AG10803 (cell line): ENCODE results near the gene NEMF.
A peak's percentile ranks its signal among the peaks of the same experiment; 100 is the strongest.

Experiments
- DNase-seq: peaks from one replicate; pipeline ENCODE4 v3.0.0; 2010; ENCODE audit warnings: low read depth
- H3K4me3 ChIP-seq: 2 replicates; pipeline ENCODE4 v1.5.1; 2011; ENCODE audit warnings: mild to moderate bottlenecking, low read length, control low read depth
- TF ChIP-seq, protein P1 (sequence below): conservative IDR thresholded peaks from 2 replicates; pipeline ENCODE4 v1.5.1; 2011; ENCODE audit warnings: mild to moderate bottlenecking, low read length, control low read depth, inconsistent platforms

NEMF gene

GRCh38 chr14:49870908-49871307 is 18.3 kb upstream of the NEMF start:
- TF ChIP-seq, protein P1, sequence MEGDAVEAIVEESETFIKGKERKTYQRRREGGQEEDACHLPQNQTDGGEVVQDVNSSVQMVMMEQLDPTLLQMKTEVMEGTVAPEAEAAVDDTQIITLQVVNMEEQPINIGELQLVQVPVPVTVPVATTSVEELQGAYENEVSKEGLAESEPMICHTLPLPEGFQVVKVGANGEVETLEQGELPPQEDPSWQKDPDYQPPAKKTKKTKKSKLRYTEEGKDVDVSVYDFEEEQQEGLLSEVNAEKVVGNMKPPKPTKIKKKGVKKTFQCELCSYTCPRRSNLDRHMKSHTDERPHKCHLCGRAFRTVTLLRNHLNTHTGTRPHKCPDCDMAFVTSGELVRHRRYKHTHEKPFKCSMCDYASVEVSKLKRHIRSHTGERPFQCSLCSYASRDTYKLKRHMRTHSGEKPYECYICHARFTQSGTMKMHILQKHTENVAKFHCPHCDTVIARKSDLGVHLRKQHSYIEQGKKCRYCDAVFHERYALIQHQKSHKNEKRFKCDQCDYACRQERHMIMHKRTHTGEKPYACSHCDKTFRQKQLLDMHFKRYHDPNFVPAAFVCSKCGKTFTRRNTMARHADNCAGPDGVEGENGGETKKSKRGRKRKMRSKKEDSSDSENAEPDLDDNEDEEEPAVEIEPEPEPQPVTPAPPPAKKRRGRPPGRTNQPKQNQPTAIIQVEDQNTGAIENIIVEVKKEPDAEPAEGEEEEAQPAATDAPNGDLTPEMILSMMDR: no peak
- H3K4me3 ChIP-seq: no peak overlapping the region
- DNase-seq: no peak

GRCh38 chr14:49868720-49869114 is 16.1 kb upstream of the NEMF start:
- DNase-seq: no peak
- TF ChIP-seq, protein P1: no peak
- H3K4me3 ChIP-seq: peak overlapping the region; percentile 64

GRCh38 chr14:49867831-49868719 is 15.5 kb upstream of the NEMF start:
- peak overlapping the region; percentile 75 for H3K4me3 ChIP-seq
- DNase-seq: peak; percentile 97
- TF ChIP-seq, protein P1: no peak

GRCh38 chr14:49865431-49865859 is 12.9 kb upstream of the NEMF start:
- TF ChIP-seq, protein P1: peak; percentile 91
- H3K4me3 ChIP-seq: no peak overlapping the region
- DNase-seq: peak; percentile 61

DNA sequence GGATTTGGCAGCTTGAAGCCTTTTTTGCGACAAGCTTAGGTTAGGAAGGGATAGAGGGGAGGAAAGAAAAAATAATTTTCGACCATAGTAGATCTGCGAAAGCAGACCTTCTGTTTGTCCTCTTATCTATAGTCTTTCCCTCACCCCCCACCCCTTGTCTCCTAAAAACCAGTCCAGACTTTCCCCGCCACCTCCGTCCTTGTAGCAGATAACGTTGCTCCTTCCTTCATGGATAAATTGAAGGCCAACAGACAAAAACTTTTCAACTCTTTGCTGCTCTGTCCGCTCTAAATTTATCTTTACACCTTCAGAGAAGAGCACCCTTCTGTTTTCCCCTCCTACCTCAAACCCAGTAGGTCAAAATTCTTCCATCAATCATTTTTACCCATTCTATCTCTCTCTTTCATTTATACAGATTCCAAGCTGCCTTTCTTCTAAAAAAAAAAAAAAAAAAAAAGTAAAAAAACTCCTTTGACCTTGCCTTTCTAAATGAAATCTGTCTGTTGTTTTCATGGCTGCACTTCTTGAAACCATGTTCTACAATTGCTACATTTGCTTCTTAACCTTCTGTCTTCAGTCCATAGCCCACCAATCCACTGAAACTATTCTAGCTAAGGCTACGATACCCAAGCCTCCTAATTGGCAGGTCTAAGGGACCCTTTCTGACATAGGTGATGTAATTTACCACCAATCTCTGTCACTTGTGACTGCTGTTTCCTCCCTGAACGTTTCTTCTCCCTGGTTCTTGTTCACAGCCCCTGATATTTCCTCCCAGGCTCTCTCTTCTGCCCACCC is 11.1 kb upstream of the NEMF start:
- DNase-seq: no peak
- TF ChIP-seq, protein P1: no peak
- peak overlapping the region; percentile 98 for H3K4me3 ChIP-seq

DNA sequence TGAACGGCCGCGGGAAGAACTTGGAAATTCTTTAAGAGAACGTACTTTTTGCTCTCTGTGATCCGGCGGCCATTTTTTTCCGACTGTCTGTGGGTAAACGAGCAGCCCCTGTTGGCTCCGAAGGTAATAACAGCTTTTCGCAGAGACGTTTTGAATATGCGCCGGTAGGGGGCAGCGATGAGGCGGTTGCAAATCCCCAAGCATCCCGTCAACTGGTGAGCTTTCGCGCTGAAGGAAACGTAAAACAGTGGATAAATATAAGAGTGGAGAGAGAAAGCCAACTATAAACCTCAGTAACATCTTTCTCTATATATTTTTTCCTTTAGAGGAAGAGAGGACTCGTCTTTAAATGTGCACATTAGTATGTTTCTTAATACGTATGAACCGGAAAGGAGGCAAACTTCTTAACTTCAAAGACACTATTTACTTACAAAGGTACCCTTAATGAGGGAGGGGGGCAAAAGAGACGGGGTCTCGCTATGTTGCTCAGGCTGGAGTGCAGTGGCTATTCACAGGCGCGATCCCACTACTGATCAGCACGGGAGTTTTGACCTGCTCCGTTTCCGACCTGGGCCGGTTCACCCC is 9.6 kb upstream of the NEMF start:
- H3K4me3 ChIP-seq: peak overlapping the region; percentile 61
- TF ChIP-seq, protein P1: peak; percentile 100
- peak; percentile 84 for DNase-seq
